Measurements from ENCODE around the gene LHX6. TPM values are rescaled to one million over a fixed set of nuclear protein-coding genes. Genes with fewer than 3 reads are reported as not detected.

The LHX6 gene
- total RNA-seq, 4 donors from 2014 or later = 0.68 to 12.7 (median 1.4) TPM; not detected in 1

DNA sequence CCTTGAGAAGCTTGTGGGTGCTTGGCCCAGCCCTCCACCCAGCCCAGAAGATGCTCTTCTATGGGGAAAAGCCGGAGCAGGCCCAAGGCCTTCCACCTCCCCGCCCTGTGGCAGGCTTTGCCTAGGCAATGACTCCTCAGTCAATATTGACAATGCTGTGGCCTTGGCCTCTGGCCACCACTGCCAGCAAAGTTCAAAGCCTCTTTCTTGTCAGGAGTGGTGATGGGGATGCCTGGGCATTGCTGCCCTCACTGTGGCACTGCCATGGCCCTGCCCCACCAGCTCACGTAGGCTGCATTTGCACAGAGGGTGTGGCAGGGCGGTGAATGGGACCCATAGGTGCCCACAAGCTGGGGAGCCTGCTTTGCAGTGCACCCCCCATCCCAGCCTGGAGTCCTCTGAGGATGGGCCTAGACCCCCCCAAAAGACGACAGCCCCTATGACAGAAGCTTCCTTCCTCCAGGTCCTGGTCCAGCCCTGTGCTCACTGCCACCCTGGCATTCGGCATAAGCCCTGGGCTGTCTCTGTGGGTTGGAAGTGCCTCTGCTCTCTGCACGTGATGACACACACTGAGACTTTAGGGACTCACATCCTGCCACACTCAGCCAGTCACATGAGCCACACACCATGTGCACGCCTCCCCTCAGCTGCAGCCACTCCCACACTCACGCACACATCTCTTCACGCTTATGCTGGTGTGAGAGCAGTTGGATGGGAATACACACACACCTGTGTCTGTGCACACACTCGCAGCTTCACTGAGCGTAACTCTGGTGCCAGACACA lies 38.0 kb downstream of the LHX6 start:
- no peak for TF ChIP-seq POLR2A (IDR thresholded peaks at IDR 0.05)
- TF ChIP-seq POLR2AphosphoS5 (IDR thresholded peaks at IDR 0.05) = no peak
- TF ChIP-seq, protein P1, sequence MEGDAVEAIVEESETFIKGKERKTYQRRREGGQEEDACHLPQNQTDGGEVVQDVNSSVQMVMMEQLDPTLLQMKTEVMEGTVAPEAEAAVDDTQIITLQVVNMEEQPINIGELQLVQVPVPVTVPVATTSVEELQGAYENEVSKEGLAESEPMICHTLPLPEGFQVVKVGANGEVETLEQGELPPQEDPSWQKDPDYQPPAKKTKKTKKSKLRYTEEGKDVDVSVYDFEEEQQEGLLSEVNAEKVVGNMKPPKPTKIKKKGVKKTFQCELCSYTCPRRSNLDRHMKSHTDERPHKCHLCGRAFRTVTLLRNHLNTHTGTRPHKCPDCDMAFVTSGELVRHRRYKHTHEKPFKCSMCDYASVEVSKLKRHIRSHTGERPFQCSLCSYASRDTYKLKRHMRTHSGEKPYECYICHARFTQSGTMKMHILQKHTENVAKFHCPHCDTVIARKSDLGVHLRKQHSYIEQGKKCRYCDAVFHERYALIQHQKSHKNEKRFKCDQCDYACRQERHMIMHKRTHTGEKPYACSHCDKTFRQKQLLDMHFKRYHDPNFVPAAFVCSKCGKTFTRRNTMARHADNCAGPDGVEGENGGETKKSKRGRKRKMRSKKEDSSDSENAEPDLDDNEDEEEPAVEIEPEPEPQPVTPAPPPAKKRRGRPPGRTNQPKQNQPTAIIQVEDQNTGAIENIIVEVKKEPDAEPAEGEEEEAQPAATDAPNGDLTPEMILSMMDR (IDR thresholded peaks at IDR 0.05) = no peak
- no peak for TF ChIP-seq EP300 (IDR thresholded peaks at IDR 0.05; ENCODE audit: low read depth)
- Histone ChIP-seq H3K4me1 (peaks cover 0 to 5% (median 0%) of the 10 kb centered on the region in 4 donors), H3K4me3 (no peak overlapping the region), H3K36me3 (no peaks in the 10 kb centered on the region), H3K27ac (no peak overlapping the region), H3K27me3 (no peaks in the 10 kb centered on the region), H3K9me3 (no peaks in the 10 kb centered on the region)
- in situ Hi-C loops (cut with MboI; ENCODE audit: low pct_ligation_motif_present in 1 of 4, low pct_unique_long_range_greater_than_20kb in 1 of 4, low sequenced_read_pairs in 3 of 4) = no loop called here
- intact Hi-C loops (cut with DNase I; ENCODE audit: low total_unique reads) = no loop called here
- WGBS, 2 donors (ENCODE audit: low coverage in 1 of 2) = 56 to 60% methylated on average over 1 to 12 of the region's 12 CpGs
- no peak for DNase-seq

DNA sequence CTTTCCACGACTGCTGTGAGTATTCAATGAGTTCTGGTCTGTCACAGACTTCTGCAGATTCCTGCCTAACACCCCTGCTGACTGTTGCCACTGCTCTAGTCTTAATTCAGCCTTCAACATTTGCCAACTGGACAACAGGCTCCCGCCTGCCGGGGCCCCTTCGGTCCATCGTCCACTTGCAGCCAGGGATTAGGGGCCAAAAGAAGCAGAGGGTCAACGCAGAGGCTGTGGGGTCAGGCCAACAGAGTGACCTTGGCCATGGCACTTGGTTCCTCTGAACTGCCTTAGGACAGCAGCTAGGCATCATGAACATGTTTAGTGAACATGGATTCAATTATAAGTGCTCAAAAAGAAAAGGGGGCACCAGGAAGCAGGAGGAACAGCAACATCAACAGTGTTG lies 40.4 kb downstream of the LHX6 start:
- Histone ChIP-seq H3K4me3 (no peak overlapping the region), H3K27ac (no peak overlapping the region), H3K9me3 (no peaks in the 10 kb centered on the region), H3K36me3 (no peaks in the 10 kb centered on the region), H3K27me3 (no peaks in the 10 kb centered on the region), H3K4me1 (peaks cover 0 to 5% (median 0%) of the 10 kb centered on the region in 4 donors)
- TF ChIP-seq, protein P1 (IDR thresholded peaks at IDR 0.05) = no peak
- no peak for TF ChIP-seq POLR2A (IDR thresholded peaks at IDR 0.05)
- TF ChIP-seq EP300 (IDR thresholded peaks at IDR 0.05; ENCODE audit: low read depth) = no peak
- TF ChIP-seq POLR2AphosphoS5 (IDR thresholded peaks at IDR 0.05) = no peak
- in situ Hi-C loops (cut with MboI; ENCODE audit: low pct_ligation_motif_present in 1 of 4, low pct_unique_long_range_greater_than_20kb in 1 of 4, low sequenced_read_pairs in 3 of 4) (no loop called here), intact Hi-C loops (cut with DNase I; ENCODE audit: low total_unique reads) (no loop called here)
- DNase-seq = no peak
- WGBS, 2 donors (ENCODE audit: low coverage in 1 of 2) = 85% methylated on average over 6 of the region's 6 CpGs; no CpG with 5 or more reads in 1 of the 2 donors

DNA sequence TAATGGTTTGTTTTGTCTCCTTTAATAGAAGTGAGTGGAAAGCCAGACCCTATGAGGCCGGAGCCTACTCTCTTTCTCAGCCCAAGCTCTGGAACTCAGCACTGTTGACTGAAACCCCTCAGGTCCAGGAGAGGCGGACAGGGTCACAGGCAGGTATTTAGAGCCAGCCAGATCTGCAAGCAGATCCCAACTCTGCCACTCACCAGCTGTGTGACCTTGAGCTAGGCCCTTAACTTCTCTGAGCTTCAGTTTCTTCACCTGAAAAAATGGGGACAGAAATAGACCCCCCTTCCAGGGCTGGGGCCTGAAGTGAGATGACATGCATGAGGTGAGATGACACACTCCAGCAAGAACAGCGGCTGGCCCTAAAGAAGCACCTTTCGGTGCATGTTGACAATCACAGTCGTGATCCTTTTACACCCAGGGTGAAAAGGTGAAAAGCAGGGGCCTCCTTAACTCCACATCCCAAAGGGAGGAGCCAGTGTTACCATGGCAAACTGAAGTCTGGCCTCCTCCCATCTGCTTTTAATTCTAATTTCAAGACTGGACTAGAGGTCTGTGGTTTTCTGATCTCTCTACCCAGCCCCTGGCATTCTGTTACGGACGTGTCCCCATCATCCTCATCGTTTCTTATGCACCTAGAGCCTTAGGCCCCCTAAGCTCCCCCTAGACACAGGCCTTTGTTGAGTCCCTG lies 41.8 kb downstream of the LHX6 start:
- no peak for DNase-seq
- in situ Hi-C loops (cut with MboI; ENCODE audit: low pct_ligation_motif_present in 1 of 4, low pct_unique_long_range_greater_than_20kb in 1 of 4, low sequenced_read_pairs in 3 of 4) (no loop called here), intact Hi-C loops (cut with DNase I; ENCODE audit: low total_unique reads) (no loop called here)
- Histone ChIP-seq H3K9me3 (no peaks in the 10 kb centered on the region), H3K36me3 (no peaks in the 10 kb centered on the region), H3K27me3 (no peaks in the 10 kb centered on the region), H3K4me1 (peaks cover 0 to 5% (median 0%) of the 10 kb centered on the region in 4 donors), H3K4me3 (no peak overlapping the region), H3K27ac (no peak overlapping the region)
- WGBS, 2 donors (ENCODE audit: low coverage in 1 of 2) = 66 to 85% methylated on average over 3 to 8 of the region's 8 CpGs
- TF ChIP-seq POLR2AphosphoS5 (IDR thresholded peaks at IDR 0.05) = no peak
- TF ChIP-seq, protein P1 (IDR thresholded peaks at IDR 0.05) = no peak

DNA sequence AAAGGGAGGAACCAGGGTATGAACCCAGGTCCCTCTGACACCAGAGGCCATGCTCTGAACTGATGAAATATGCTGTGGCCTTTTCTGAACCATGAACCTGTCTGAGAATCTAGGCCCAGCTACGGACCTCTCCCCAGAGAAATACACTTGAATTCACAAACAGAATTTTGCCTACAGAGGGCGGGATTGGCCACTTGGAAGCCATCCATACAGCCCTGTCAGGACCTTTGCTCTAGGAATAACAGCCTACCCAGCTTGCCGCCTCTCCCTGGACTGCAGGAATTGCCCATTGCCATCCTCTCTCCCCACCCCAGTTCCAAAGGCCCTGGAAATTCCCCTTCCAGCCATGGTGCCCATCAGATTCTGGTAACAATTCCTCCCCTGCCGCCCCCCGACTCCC lies 42.5 kb downstream of the LHX6 start:
- peak; percentile 51 for DNase-seq
- TF ChIP-seq EP300 (IDR thresholded peaks at IDR 0.05; ENCODE audit: low read depth) = no peak
- intact Hi-C loops (cut with DNase I; ENCODE audit: low total_unique reads) (no loop called here), in situ Hi-C loops (cut with MboI; ENCODE audit: low pct_ligation_motif_present in 1 of 4, low pct_unique_long_range_greater_than_20kb in 1 of 4, low sequenced_read_pairs in 3 of 4) (no loop called here)
- 57% methylated on average over 5 of the region's 5 CpGs; no CpG with 5 or more reads in 1 of the 2 donors for WGBS, 2 donors (ENCODE audit: low coverage in 1 of 2)
- Histone ChIP-seq H3K9me3 (no peaks in the 10 kb centered on the region), H3K36me3 (no peaks in the 10 kb centered on the region), H3K27ac (no peak overlapping the region), H3K4me3 (no peak overlapping the region), H3K27me3 (no peaks in the 10 kb centered on the region), H3K4me1 (peaks cover 0 to 5% (median 0%) of the 10 kb centered on the region in 4 donors)
